GM12873 (cell line): ENCODE results near the gene EMD.

Experiments used
- CTCF ChIP-seq: IDR thresholded peaks from 2 replicates; pipeline ENCODE4 v1.5.1; 2012; ENCODE audit warnings: low read depth, mild to moderate bottlenecking, moderate library complexity, low read length, control low read depth; ENCODE audit not compliant: insufficient read depth; ENCODE audit errors: missing control alignments

Gene EMD

GRCh38 chrX:154358829-154359228 is 20.3 kb upstream of the EMD start:
- no peak for TF ChIP-seq CTCF

- TF ChIP-seq CTCF, result no peak
These were observed 19.5 kb upstream of the EMD start for GRCh38 chrX:154359362-154360154.

GRCh38 chrX:154360155-154360713 is 18.9 kb upstream of the EMD start:
- TF ChIP-seq CTCF, result no peak

- TF ChIP-seq CTCF, result no peak
These were observed 16.9 kb upstream of the EMD start for GRCh38 chrX:154362085-154362742.

GRCh38 chrX:154363706-154364439 is 15.2 kb upstream of the EMD start:
- TF ChIP-seq CTCF, result no peak

- TF ChIP-seq CTCF, result no peak
These were observed 14.0 kb upstream of the EMD start for GRCh38 chrX:154365052-154365600.

- TF ChIP-seq CTCF, result no peak
These were observed 13.0 kb upstream of the EMD start for GRCh38 chrX:154365997-154366665.
